Stimulated activated CD4-positive, alpha-beta T cell treated with anti-CD3 and anti-CD28 coated beads, Interleukin-15, amount 100 ng/mL, for 1 hour (primary cell): ENCODE data around the gene OPTN.
"Not testable (repeated sequence)": the region's sequence is repeated elsewhere in the genome, so short reads cannot be mapped to it uniquely, and the experiment has no call there.

Source experiments
- DNase-seq, 2 donors: peaks; one replicate each; pipeline ENCODE4 v3.0.0-alpha.2; 2020; ENCODE audit warnings: low read depth in 1 of 2, low spot score in 1 of 2

OPTN gene

DNA sequence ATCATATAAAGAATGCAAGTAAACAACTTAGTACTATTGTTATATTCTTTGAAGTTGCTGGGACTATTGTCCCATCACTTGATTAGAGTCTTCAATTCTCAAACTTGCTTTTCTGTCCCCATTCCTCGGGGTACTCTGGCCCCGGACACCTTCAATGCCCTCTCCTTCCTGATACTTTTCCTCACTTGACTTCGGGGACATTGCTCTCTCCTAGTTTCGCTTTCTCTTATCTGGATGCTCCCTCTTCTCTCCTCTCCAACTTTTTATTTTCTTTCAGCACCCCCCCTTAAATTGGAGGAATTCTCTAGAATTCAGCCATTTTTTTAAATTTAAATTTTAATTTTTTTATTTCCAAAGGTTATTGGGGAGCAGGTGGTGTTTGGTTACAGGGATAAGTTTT lies 10.6 kb upstream of the OPTN start:
- no peak for DNase-seq

DNA sequence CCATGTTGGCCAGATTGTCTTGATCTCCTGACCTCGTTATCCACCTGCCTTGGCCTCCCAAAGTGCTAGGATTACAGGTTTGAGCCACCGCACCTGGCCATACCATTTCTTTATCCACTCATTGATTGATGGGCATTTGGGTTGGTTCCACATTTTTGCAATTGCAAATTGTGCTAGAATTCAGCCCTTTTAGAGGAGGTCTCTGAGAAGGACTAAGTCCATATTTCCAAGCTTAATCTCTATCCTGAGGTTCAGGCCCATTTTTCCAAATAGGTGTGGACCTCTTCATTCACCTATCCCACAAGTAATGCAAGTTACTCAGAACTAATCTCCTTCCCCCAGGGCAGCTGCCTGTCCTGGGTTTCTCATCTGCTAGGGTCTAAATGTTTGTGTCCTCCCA lies 9.7 kb upstream of the OPTN start:
- DNase-seq = no peak

DNA sequence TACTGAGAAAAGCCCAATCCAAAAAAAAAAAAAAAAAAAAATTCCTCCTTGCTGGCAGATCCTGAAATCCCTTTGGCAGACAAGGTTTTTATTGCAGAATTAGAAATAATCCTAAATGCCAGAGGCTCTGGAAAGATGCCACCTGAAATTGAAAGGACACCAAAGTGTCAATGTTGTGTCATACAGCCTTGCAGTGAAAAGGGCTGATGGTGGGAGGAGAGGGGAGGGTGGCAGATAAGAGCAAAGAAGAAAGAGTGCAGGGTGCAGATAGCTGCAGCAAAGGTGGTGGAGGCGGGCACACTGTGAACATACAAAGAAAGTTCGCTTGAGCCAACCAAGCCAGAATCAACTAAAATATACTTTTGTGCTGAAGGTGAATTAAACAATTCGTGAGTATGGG lies 8.2 kb upstream of the OPTN start:
- DNase-seq = no peak

DNA sequence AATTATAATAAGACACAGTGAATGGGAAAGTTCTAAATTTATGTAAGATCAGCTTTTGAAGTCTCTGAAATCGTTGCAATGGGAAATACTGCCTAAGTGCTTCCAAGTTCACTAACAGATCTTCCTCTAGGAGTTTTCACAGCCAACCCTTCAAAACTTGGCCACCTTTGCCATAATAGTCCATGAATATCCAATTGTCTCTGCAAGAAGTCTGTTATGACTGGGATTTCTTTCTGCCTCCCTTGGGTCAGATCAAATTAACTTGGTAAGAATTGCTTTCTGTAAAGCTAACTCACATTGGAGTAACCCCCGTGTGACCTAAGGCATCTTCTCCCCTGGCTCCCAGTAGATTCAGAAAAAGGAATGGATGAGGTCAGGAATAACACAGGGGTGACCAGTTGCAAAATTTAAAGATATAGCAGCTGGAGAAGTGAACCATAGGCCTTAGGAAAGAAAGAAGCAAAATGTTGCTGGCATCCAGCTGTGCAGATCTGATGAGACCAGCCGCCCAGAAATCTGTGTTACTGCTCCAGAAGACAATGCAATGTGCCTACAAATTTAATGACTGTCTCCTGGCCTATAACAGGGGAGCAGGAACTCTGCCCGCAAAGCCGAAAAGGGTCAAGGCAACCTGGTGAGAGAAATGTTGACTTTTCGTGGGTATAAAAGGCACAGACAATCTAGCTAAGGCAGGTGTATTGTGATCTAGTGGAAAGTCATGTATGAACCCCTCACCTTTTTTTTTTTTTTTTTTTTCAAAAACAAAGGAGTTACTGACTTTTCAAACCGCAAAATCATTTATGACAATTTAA lies 7.5 kb upstream of the OPTN start:
- DNase-seq = no peak

DNA sequence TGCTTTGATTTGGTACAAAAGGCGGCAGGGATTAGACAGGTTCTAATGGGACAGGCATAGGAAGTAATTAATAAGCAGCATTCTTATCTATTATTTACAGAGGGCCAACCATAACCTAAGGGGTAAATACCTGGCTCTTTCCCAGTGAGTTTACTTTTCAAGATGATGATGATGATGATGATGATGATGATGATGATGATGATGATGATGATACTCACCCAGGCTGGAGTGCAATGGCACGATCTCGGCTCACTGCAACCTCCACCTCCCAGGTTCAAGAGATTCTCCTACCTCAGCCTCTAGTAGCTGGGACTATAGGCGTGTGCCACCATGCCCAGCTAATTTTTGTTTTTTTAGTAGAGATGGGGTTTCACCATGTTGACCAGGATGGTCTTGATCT lies 5.9 kb upstream of the OPTN start:
- DNase-seq = not testable (repeated sequence)

DNA sequence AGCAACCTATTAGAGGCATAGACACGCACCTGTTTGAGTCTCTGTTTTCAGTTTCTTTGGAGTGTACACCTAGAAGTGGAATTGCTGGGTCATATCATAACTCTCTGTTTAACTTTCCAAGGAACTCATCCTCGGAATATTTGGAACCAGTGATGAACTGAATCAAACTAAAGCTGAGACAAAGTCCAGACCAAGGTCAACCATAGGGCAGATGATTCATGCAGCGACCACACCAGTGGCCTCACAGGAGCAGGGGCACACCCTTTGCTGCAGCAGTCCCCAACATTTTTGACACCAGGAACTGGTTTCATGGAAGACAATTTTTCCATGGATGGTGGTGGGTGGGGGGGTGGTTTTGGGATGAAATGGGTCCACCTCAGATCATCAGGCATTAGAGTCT lies 4.9 kb upstream of the OPTN start:
- DNase-seq = no peak

DNA sequence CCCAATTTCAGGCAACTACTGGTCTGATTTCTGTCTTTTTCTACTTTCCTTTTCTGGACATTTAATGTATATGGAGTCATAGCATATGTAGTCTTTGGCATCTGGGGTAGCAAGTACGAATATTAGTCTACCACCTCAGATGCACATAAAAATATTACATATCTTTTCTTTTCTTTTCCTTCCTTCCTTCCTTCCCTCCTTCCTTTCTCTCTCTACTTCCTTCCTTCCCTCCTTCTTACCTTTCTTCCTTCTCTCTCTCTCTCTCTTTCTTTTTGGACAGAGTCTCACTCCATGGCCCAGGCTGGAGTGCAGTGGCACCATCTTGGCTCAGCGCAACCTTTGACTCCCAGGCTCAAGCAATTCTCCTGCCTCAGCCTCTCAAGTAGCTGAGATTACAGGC lies 4.0 kb upstream of the OPTN start:
- DNase-seq = no peak

DNA sequence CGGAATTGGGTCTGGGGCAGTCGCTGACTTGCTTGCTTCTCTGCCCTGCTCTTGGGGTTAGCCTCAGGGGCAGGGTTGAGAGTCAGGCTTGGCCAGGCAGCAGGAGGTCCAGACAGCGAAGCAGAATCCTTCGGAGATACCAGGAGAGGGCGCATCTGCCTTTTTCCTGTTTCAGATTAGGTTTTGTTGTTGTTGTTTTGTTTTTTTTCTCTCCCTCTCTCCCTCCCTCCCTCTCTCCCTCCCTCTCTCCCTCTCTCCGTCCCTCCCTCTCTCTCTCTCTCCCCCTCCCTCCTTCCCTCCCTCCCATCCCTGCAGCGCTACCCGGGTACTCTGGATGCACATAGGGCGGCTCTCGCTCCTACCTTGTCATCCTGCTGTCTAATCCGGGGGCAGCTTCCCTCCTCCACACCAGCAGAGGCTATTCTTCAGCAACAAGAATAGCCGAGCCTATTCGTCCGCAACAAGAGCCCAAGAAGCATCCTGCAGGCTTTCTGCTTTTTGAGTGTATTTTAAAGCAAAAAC lies 758 bp upstream of the OPTN start:
- DNase-seq = no peak

DNA sequence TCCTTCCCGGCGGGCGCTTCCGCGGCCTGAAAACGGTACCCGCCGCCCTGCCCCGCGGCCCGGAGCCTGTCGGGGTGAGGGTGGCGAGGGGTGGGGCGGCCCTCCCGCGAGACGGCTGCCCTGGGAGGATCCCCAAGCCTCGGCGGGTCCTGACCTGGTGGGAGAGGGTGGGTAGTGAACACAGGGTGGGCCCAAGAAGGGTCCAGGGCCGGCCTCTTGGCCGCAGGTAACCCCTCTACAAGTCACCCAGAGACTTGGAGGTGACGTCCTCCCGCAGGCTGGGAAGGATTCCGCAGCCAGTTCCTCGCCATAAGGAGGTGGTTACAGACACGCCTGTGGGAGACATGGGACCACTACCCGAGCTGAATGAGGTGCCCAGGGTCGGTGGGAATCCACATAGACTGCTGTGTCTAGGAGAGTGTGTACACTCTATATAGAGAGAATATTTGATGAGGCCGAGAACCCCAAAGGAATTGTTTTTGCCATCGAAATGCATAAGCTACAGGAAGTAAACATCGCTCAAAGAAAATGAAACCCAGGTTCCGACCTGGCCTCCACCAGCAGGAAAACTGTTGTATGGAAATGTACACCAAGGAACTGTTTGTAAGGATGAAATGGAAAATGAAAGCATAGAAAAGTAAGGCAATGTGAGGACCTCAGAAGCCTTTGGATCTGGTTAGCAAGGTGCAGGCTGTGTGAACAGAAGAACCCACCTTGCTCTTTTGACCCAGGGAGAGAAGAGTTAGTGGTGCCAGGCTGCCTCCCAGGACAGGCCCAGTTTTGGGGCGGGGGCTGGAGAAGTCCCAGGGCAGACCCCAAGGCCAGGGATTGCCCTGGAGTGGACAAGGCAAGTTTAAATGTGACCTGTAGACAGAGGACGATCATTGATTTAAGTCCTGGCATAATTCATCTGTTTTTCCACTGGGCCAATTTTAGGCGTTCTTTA lies 659 bp downstream of the OPTN start:
- peak; percentile 9 to 10 for DNase-seq

DNA sequence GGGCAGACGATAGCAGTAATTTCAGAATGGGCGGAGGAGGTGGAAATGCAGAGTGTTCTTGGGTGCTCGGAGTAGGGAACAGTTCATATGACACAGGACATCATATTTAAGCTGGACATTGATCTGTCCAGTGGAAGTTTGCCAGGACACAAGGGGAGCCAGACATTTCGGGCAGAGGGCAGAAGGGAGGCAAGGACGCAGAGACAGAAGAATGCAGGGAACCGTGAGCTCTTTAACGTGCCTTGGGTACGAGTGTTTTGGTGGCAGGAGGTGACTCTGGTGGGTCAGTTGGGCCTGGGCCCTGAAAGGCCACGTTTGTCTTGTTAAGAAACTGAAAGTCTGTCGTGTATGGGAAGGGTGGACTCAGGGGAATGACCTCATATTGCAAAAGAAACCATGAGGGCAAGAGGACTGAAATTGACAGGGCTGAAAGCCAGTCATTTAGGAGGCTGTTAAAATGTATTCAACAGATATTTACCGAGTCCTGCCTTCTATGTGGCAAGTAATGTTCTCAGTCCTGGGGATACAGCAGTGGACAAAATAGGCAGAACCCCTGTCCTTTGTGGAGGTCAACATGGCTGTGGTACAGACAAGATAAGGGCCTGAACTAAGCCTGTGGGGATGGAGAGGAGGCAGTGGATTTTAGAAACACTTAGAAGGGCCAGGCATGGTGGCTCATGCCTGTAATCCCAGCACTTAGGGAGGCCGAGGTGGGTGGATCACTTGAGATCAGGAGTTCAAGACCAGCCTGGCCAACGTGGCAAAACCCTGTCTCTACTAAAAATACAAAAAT lies 2.2 kb downstream of the OPTN start:
- DNase-seq = no peak

DNA sequence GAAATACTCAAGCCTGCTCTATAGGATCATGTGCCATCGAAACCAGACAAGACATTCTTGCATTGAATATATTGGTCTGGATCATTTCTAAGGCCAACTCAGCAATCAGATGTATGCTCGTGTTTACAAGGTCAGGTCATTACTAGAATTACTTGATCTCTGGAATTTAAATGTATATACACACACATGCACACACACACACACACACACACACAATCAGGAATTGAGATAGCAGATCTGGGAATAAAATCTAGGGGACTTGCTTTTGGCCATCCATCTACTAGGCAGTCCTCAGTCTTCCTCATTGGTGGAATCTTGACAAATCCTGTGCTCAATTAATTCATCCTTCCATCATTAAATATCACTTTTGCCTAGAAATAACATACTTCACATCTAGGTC lies 3.6 kb downstream of the OPTN start:
- DNase-seq = no peak

DNA sequence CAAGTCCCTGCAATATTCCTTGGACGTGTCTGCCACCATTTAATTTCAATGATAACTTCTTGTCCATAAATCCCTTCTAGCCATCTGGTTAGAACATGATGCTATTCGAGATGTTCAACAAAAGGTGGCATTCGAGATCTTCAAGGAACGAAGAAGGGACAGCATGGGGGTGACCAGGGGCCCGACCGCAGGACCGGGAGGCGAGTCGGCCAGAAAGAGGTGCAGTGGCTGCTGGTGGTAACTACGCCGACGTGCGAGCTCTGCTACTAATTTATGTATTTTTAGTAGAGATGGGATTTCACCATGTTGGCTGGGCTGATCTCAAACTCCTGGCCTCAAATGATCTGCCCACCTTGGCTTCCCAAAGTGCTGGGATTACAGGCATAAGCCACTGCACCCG lies 4.7 kb downstream of the OPTN start:
- no peak for DNase-seq

DNA sequence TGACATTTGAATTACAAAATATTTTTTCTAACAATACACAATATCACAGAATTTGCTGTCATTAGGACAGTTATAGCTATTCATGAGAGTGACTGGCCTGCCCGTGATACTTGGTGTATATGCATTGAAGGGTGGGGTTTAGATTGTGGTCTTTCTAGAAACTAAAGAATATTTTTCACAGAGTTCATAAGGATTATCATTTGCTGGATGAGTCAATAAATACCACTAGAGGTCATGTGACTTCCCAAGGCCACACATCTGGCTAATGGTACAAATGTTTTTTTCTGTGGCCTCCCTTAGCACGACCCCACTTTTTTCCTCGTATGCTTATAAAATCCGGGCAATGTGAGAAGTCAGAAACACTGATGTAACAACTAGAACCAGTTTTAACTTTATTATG lies 5.2 kb downstream of the OPTN start:
- no peak for DNase-seq

DNA sequence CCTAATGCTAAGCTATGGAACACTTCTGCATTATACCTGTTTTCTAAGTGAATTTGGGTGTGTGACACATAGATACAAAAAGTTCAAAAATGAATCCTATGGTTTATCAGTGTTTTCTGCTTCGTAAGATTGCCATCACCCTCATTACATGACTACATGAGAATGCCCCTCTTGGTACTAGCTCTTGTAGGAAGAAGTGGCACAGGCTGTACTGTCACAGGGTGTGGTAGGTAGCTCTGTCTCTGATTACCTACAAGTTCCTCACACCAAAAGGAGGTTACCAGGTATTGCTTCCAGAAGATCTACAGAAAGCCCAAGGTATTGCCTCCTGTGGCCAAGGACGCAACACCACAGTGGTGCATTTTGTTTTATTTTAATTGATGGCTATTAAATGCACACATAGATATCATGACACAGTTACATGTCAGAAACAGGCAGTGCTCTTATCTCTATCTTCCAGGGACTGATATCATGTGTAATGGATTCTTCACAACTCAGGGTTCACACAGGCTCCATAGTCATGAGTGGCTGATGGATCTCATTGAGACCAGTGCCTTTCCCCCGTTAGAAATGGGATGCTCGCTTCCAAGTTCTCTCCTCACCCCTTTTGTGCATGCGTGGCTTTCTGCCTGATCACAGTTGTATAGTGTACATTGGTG lies 6.6 kb downstream of the OPTN start:
- no peak for DNase-seq

DNA sequence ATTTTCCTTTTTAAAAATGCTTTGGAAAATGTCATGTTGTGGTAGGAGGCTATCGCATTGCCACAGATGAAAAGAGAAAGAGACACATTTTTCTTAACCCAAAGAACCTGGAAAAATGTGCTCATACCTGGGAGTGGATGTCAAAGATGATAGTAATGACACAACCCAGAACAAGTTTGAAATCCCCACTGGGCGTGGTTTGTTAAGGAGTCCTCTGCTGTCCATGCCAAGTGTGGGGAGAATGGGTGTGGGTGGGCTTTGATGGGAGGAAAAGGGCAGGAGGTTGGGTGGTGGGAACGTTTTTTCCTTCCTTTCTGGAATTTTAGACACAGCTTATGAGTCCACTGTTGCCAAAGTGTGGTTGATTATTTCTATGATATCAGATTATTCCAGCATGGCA lies 10.9 kb downstream of the OPTN start:
- no peak for DNase-seq

DNA sequence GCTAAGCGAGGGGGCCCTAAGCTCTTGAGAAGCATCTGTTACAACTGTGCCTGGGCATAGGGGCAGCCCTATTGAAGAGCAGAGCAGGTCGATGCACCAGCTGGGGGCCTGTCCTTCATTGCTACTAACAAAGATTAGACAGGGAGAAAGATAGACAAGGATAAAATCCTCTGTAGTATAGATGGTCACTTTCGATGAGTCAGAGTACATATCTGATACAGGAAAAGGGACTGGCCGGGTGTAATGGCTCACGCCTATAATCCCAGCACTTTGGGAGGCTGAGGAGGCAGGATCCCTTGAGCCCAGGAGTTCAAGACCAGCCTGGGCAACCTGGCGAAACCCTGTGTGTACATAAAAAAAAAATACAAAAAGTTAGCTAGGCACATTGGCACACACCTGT lies 13.6 kb downstream of the OPTN start:
- DNase-seq = no peak

DNA sequence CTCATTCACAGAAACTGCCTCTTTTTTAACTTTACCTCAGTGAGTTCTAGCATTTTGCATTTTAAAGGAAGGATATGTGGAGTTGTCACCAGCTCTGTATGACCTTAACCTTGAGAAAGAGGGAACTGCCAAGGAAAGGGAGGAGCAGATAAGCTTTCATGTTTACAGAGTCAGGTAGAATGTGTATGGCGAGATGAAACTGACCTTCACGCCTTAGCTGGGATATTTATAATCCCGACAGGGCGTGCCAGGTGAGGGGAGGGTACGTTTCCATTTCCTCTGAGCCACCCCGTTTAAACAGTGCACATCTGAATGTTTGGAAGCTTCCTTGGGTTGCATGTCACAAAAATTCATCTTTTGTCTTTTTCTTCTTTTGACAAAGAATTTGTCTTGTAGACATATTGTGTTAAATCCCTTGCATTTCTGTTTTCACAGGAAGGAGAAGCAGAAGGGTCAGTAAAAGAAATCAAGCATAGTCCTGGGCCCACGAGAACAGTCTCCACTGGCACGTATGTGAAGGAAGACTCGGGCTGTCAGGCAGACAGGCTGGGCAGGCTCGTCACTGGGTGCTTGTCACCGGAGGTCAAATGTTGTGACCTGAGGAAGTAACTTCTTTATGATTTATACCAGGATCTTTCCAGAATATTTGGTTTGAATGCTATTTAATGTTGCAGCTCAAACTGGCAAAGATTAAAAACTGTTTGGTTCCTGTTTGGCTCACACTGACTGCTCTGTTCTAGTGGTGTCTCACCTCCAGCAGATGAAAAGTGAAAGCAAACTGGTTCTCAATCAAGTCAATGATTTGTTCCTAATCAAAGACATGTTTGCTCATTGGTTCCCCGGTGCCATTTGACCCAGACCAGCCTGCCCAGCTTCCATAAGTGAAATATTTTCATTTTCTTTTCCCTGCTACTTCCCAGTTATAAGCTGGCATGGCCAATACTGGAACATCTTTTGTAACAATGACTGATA lies 16.2 kb downstream of the OPTN start:
- DNase-seq = no peak

DNA sequence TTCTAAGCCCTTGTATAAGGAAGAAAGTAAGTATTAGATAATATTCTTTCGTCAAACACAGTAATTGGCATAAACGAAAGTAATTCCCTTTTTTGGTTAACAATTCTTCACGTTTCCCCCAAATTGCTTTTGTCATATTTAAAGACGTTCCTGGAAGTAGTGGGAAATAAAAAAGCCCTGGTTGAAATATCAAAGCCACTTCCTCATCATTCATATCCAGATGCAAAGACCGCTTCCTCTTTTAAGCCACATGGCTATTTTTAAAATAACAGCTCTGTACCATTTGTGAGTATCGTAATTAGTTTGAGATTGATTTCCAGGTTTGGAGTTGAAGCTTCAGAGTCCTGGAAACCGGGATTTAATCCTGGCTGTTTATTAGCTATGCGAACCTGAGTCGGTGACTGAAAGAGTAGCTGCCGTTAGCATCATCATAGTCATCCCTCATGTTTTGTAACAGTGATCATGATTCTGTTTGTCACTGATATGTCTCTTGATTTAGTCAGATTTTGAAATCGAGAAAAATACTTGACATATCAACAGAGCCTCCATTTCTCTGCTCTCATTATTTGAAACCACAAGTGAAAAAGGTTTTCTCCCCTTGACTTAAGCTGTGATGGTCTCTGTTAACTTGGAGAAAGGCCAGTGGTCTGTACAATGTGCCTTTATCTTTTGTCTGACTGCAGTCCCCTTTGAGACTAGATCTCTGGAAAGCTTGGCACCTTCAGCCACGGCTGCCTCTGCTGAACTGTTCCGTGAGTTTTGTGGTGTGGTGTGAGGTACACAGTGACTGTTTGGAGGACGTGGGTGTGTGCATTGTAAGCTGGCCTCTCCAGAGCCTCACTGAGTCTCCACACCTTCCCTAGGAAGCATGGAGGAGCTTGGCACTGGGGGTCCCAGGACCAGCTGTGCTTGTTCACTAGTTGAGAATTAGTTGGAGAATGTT lies 18.1 kb downstream of the OPTN start:
- no peak for DNase-seq
